Measurements from ENCODE around the gene CC2D2A. TPM values are rescaled to one million over a fixed set of nuclear protein-coding genes. Genes with fewer than 3 reads are reported as not detected.

The CC2D2A gene
- total and polyA plus RNA-seq, 9 of the 15 experiments (the other 6 are each of a cell fraction or from before 2014, with no cell fraction given), result 0.36 to 2.5 (median 1.6) TPM

DNA sequence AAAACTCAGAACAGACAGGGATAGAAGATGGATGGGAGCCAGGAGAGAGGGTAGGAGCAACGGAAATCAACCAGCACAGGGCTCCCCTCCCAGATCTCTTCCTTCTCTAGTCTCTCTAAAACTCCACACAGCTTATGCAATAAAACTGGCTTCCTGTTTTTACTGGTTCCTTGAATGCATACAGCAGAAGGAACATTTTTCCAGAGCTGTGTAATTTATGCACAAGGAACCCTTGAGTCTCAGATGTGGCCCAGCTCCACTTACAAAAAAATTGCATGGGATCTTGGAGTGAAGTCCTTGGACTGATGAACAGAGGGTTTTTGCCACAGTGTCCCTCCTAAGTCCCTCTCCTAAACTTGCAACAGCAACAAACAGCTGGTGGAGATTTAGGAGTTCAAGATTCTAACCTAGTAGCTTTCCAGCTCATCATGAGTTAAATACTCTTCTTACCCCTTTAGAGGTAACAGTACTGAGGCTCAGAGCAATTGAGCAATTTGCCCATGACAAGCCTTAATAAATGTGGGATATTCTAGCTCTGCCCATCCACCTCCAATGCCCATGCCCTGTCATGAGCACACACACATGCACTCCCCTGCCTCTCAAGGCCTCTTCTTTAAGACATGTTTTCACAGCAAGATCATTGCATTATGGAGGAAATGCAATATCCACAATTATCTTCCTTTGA lies 18.4 kb upstream of the CC2D2A start:
- Histone ChIP-seq H4K20me1 (replicated peaks; ENCODE audit: control insufficient read depth, insufficient read depth, low read length) (no peaks in the 10 kb centered on the region), H3K36me3 (ENCODE audit: control insufficient read depth, insufficient read depth, low read length) (no peaks in the 10 kb centered on the region), H3K9me3 (replicated peaks; ENCODE audit: control insufficient read depth, insufficient read depth, low read depth, low read length) (no peaks in the 10 kb centered on the region), H3K9me1 (ENCODE audit: control insufficient read depth, insufficient read depth, low read length) (no peaks in the 10 kb centered on the region), H3K79me2 (ENCODE audit: control insufficient read depth, insufficient read depth, low read length) (no peaks in the 10 kb centered on the region), H3K4me1 (replicated peaks in 1 of 2; ENCODE audit: control insufficient read depth in 2 of 2, insufficient read depth in 2 of 2, low read length in 2 of 2) (no peaks in the 10 kb centered on the region), H2AFZ (ENCODE audit: low read depth, low read length) (no peak overlapping the region), H3K27ac (ENCODE audit: extremely low read depth, low read depth, low read length) (no peak overlapping the region), H3K9ac (ENCODE audit: insufficient read depth in 1 of 2, low read depth in 2 of 2, low read length in 2 of 2) (no peak overlapping the region), H3K4me2 (ENCODE audit: insufficient read depth, low read length) (no peak overlapping the region), H3K27me3 (ENCODE audit: control insufficient read depth in 2 of 2, insufficient read depth in 2 of 2, low read length in 2 of 2) (no peaks in the 10 kb centered on the region), H3K4me3 (no peak overlapping the region)
- DNase-seq (ENCODE audit: extremely low read depth in 1 of 4, low spot score in 3 of 4) (no peak), ATAC-seq (no peak), FAIRE-seq (no peak)
- CTCF ChIA-PET (ENCODE audit: low intra/inter-chr PET ratio), result no interaction called here
- 0% methylated on average over 1 of the region's 1 CpG for WGBS (ENCODE audit: insufficient coverage, low coverage, missing lambda C conversion rate)
- in situ Hi-C loops (cut with MboI) (loop anchor here (10.0 kb wide), 1 partner anchor 217 kb away; no protein-coding TSS in a partner anchor), intact Hi-C loops (cut with micrococcal nuclease) (no loop called here)
- TF ChIP-seq ZNF212 (CRISPR knock-in tag; IDR thresholded peaks at IDR 0.05) (no peak), SMAD1 (IDR thresholded peaks at IDR 0.05; ENCODE audit: low read depth, low read length, partially characterized antibody) (no peak)
- no TSS peak for BruUV-seq (replicated peaks)
- POLR2A ChIA-PET, result no interaction called here

DNA sequence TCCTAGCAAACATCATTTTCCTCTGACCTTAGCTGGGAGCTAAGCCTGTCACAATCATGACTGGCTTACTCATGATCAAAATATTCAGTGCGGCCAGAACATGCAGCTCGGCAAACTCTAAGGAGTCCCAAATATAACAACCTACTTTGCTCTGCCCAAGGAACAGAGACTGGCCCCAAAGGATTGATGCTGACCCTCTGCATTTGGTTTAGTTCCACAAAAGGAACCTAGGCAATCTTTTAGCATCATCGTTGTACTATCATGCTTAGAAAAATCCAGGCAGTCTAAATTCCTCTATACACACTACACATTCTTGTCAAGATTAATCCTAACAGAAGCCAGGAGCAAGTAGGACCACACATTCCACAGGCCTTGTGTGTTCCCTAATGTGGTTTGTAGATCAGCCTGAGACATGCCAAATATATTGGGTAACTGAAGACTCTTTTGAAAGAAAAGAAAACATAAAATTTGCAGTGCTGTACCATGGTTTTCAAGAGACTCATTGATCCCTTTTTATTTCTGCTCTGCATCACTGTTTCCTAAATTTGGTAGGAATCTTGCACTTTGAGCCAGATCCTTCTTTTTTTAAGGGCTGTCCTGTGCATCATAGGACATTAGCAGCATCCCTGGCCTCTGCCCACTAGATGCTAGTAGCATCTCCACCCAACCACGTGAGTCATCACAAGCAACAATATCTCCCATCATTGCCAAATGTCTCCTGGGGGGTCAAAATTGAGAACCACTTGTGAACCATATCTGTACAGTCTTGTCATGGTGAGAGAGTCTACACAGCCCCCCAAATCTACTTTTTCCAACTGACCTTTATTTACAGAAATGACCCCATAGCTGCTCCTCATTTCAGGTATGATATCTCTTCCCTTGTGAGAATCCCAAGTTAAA lies 17.6 kb upstream of the CC2D2A start:
- Histone ChIP-seq H4K20me1 (replicated peaks; ENCODE audit: control insufficient read depth, insufficient read depth, low read length) (no peaks in the 10 kb centered on the region), H2AFZ (ENCODE audit: low read depth, low read length) (no peak overlapping the region), H3K9ac (ENCODE audit: insufficient read depth in 1 of 2, low read depth in 2 of 2, low read length in 2 of 2) (no peak overlapping the region), H3K27ac (ENCODE audit: extremely low read depth, low read depth, low read length) (no peak overlapping the region), H3K9me1 (ENCODE audit: control insufficient read depth, insufficient read depth, low read length) (no peaks in the 10 kb centered on the region), H3K4me1 (replicated peaks in 1 of 2; ENCODE audit: control insufficient read depth in 2 of 2, insufficient read depth in 2 of 2, low read length in 2 of 2) (no peaks in the 10 kb centered on the region), H3K27me3 (ENCODE audit: control insufficient read depth in 2 of 2, insufficient read depth in 2 of 2, low read length in 2 of 2) (no peaks in the 10 kb centered on the region), H3K9me3 (replicated peaks; ENCODE audit: control insufficient read depth, insufficient read depth, low read depth, low read length) (no peaks in the 10 kb centered on the region), H3K4me3 (no peak overlapping the region), H3K79me2 (ENCODE audit: control insufficient read depth, insufficient read depth, low read length) (no peaks in the 10 kb centered on the region), H3K36me3 (ENCODE audit: control insufficient read depth, insufficient read depth, low read length) (no peaks in the 10 kb centered on the region), H3K4me2 (ENCODE audit: insufficient read depth, low read length) (no peak overlapping the region)
- WGBS (ENCODE audit: insufficient coverage, low coverage, missing lambda C conversion rate), result 2% methylated on average over 4 of the region's 4 CpGs
- ChIA-PET CTCF (ENCODE audit: low intra/inter-chr PET ratio) (no interaction called here), POLR2A (no interaction called here)
- ATAC-seq (no peak), DNase-seq (ENCODE audit: extremely low read depth in 1 of 4, low spot score in 3 of 4) (no peak), FAIRE-seq (no peak)
- in situ Hi-C loops (cut with MboI), result loop anchor here (10.0 kb wide), 1 partner anchor 217 kb away; no protein-coding TSS in a partner anchor
- no TSS peak for BruUV-seq (replicated peaks)
- TF ChIP-seq SMAD2 (IDR thresholded peaks at IDR 0.05; ENCODE audit: low read depth, low read length), result no peak
- intact Hi-C loops (cut with micrococcal nuclease), result no loop called here

Measured in K562 (cell line).